BLaER1 treated with 17β-estradiol and CSF1 and Interleukin-3, amounts not matched to agents 10 nM and 100 nM (cell line): ENCODE results near the gene MAPKAPK2.

ENCODE experiments used
- H3K27ac ChIP-seq, 11 experiments: shearing (Covaris generic); formaldehyde crosslinking; 2 replicates each; pipeline ENCODE4 v1.8.1; 2022
- H3K27me3 ChIP-seq, 11 experiments: shearing (Covaris generic); formaldehyde crosslinking; 2 replicates each; pipeline ENCODE4 v1.8.1; 2022
- H3K36me3 ChIP-seq, 11 experiments: shearing (Covaris generic); formaldehyde crosslinking; 2 replicates each; pipeline ENCODE4 v1.8.1; 2022
- H3K4me1 ChIP-seq, 10 experiments: shearing (Covaris generic); formaldehyde crosslinking; 2 replicates each; pipeline ENCODE4 v1.8.1; 2022
- H3K4me2 ChIP-seq, 11 experiments: shearing (Covaris generic); formaldehyde crosslinking; 2 replicates each; pipeline ENCODE4 v1.8.1; 2022
- H3K4me3 ChIP-seq, 10 experiments: shearing (Covaris generic); formaldehyde crosslinking; 2 replicates each; pipeline ENCODE4 v1.8.1; 2022
- H3K9ac ChIP-seq, 11 experiments: shearing (Covaris generic); formaldehyde crosslinking; 2 replicates each; pipeline ENCODE4 v1.8.1; 2022
- H3K9me3 ChIP-seq, 11 experiments: shearing (Covaris generic); formaldehyde crosslinking; replicated peaks in 1 of 11; 2 replicates each; pipeline ENCODE4 v1.8.1; 2022
- H4K20me1 ChIP-seq, 11 experiments: shearing (Covaris generic); formaldehyde crosslinking; 2 replicates each; pipeline ENCODE4 v1.8.1; 2022
- Cebpa-rat ChIP-seq, 11 experiments: shearing (Covaris generic); IDR thresholded peaks; 2 replicates each; pipeline ENCODE4 v1.8.1; 2022

The MAPKAPK2 gene

GRCh38 chr1:206721454-206721853 is 36.7 kb downstream of the MAPKAPK2 start:
- peaks cover 0 to 36% (median 24%) of the 10 kb centered on the region in 11 experiments; a peak in 9 of 22 replicates for H3K36me3 ChIP-seq
- no peak for TF ChIP-seq Cebpa-rat (IDR thresholded peaks at IDR 0.05)
- H3K27ac ChIP-seq = peak overlapping the region in 3 of 11 experiments; percentile 18 to 35 (median 26); a peak in 4 of 22 replicates
- no peak overlapping the region for H3K4me3 ChIP-seq
- no peak overlapping the region for H3K9ac ChIP-seq
- H3K4me1 ChIP-seq = peaks cover 80 to 100% (median 97%) of the 10 kb centered on the region in 10 experiments
- H3K4me2 ChIP-seq = peak overlapping the region; percentile 13 to 83 (median 42); a peak in 18 of 22 replicates
- H3K9me3 ChIP-seq = no peaks in the 10 kb centered on the region
- no peaks in the 10 kb centered on the region for H3K27me3 ChIP-seq
- peaks cover 63 to 100% (median 98%) of the 10 kb centered on the region in 11 experiments for H4K20me1 ChIP-seq

- H3K36me3 ChIP-seq = peaks cover 0 to 45% (median 20%) of the 10 kb centered on the region in 11 experiments; a peak in 10 of 22 replicates
- H3K4me2 ChIP-seq = peak overlapping the region; percentile 57 to 83 (median 74)
- H3K4me1 ChIP-seq = peaks cover 80 to 100% (median 98%) of the 10 kb centered on the region in 10 experiments
- H4K20me1 ChIP-seq = peaks cover 66 to 100% (median 99%) of the 10 kb centered on the region in 11 experiments
- H3K9me3 ChIP-seq = no peaks in the 10 kb centered on the region
- peak overlapping the region in 8 of 11 experiments; percentile 19 to 63 (median 44); a peak in 14 of 22 replicates for H3K27ac ChIP-seq
- no peak overlapping the region for H3K4me3 ChIP-seq
- H3K9ac ChIP-seq = peak overlapping the region in 5 of 11 experiments; percentile 1 to 55 (median 20); a peak in 4 of 22 replicates
- H3K27me3 ChIP-seq = no peaks in the 10 kb centered on the region
- no peak for TF ChIP-seq Cebpa-rat (IDR thresholded peaks at IDR 0.05)
Observed at GRCh38 chr1:206722751-206723461, 38.2 kb downstream of the MAPKAPK2 start.

GRCh38 chr1:206723462-206723804 is 38.7 kb downstream of the MAPKAPK2 start:
- Histone ChIP-seq H3K4me3 (no peak overlapping the region), H4K20me1 (peaks cover 71 to 100% (median 99%) of the 10 kb centered on the region in 11 experiments), H3K4me2 (peak overlapping the region; percentile 57 to 83 (median 74)), H3K4me1 (peaks cover 86 to 100% (median 99%) of the 10 kb centered on the region in 10 experiments), H3K27me3 (no peaks in the 10 kb centered on the region), H3K27ac (peak overlapping the region in 8 of 11 experiments; percentile 36 to 63 (median 46); a peak in 14 of 22 replicates), H3K9ac (peak overlapping the region in 4 of 11 experiments; percentile 10 to 55 (median 19); a peak in 2 of 22 replicates), H3K36me3 (peaks cover 0 to 51% (median 23%) of the 10 kb centered on the region in 11 experiments; a peak in 14 of 22 replicates), H3K9me3 (no peaks in the 10 kb centered on the region)
- TF ChIP-seq Cebpa-rat (IDR thresholded peaks at IDR 0.05) = no peak

GRCh38 chr1:206723805-206724472 is 39.2 kb downstream of the MAPKAPK2 start:
- H3K36me3 ChIP-seq = peaks cover 2 to 54% (median 28%) of the 10 kb centered on the region in 11 experiments; a peak in 20 of 22 replicates
- H3K27ac ChIP-seq = peak overlapping the region in 8 of 11 experiments; percentile 36 to 63 (median 46); a peak in 15 of 22 replicates
- peak in 2 of 11 experiments; percentile 10 to 34; a peak in 2 of 22 replicates for TF ChIP-seq Cebpa-rat (IDR thresholded peaks at IDR 0.05)
- peak overlapping the region in 6 of 11 experiments; percentile 10 to 55 (median 20); a peak in 8 of 22 replicates for H3K9ac ChIP-seq
- peaks cover 76 to 100% (median 99%) of the 10 kb centered on the region in 11 experiments for H4K20me1 ChIP-seq
- H3K4me3 ChIP-seq = no peak overlapping the region
- no peaks in the 10 kb centered on the region for H3K9me3 ChIP-seq
- peaks cover 91 to 100% (median 100%) of the 10 kb centered on the region in 10 experiments for H3K4me1 ChIP-seq
- H3K27me3 ChIP-seq = no peaks in the 10 kb centered on the region
- peak overlapping the region; percentile 57 to 83 (median 74) for H3K4me2 ChIP-seq

GRCh38 chr1:206725109-206725963 is 40.6 kb downstream of the MAPKAPK2 start:
- Histone ChIP-seq H4K20me1 (peaks cover 90 to 100% (median 99%) of the 10 kb centered on the region in 11 experiments), H3K9me3 (no peaks in the 10 kb centered on the region), H3K36me3 (peaks cover 15 to 57% (median 37%) of the 10 kb centered on the region in 11 experiments), H3K4me3 (no peak overlapping the region), H3K4me1 (peaks cover 99 to 100% (median 100%) of the 10 kb centered on the region in 10 experiments), H3K27me3 (no peaks in the 10 kb centered on the region), H3K27ac (peak overlapping the region in 8 of 11 experiments; percentile 2 to 40 (median 28); a peak in 12 of 22 replicates), H3K9ac (0 out of 22 replicates have a peak overlapping the region, but pooled peaks of 1 of the 11 experiments have one; percentile 7), H3K4me2 (peak overlapping the region; percentile 57 to 83 (median 74))
- no peak for TF ChIP-seq Cebpa-rat (IDR thresholded peaks at IDR 0.05)

GRCh38 chr1:206727981-206728696 is 43.4 kb downstream of the MAPKAPK2 start:
- H3K27ac ChIP-seq = peak overlapping the region in 10 of 11 experiments; percentile 3 to 64 (median 40); a peak in 17 of 22 replicates
- H3K9ac ChIP-seq = peak overlapping the region in 9 of 11 experiments; percentile 19 to 59 (median 42); a peak in 13 of 22 replicates
- peaks cover 85 to 100% (median 95%) of the 10 kb centered on the region in 10 experiments for H3K4me1 ChIP-seq
- no peak overlapping the region for H3K4me3 ChIP-seq
- H3K36me3 ChIP-seq = peaks cover 44 to 76% (median 55%) of the 10 kb centered on the region in 11 experiments
- TF ChIP-seq Cebpa-rat (IDR thresholded peaks at IDR 0.05) = no peak
- H3K27me3 ChIP-seq = no peaks in the 10 kb centered on the region
- H4K20me1 ChIP-seq = peaks cover 69 to 100% (median 99%) of the 10 kb centered on the region in 11 experiments
- H3K9me3 ChIP-seq = no peaks in the 10 kb centered on the region
- H3K4me2 ChIP-seq = peak overlapping the region; percentile 45 to 81 (median 69)

- peaks cover 82 to 99% (median 92%) of the 10 kb centered on the region in 10 experiments for H3K4me1 ChIP-seq
- H3K36me3 ChIP-seq = peaks cover 45 to 74% (median 58%) of the 10 kb centered on the region in 11 experiments
- H3K9me3 ChIP-seq = no peaks in the 10 kb centered on the region
- peak overlapping the region in 5 of 11 experiments; percentile 27 to 59 (median 42); a peak in 8 of 22 replicates for H3K9ac ChIP-seq
- TF ChIP-seq Cebpa-rat (IDR thresholded peaks at IDR 0.05) = no peak
- peak overlapping the region in 8 of 11 experiments; percentile 14 to 51 (median 42); a peak in 10 of 22 replicates for H3K27ac ChIP-seq
- peaks cover 64 to 98% (median 96%) of the 10 kb centered on the region in 11 experiments for H4K20me1 ChIP-seq
- no peak overlapping the region for H3K4me3 ChIP-seq
- no peaks in the 10 kb centered on the region for H3K27me3 ChIP-seq
- peak overlapping the region in 10 of 11 experiments; percentile 45 to 81 (median 70); a peak in 18 of 22 replicates for H3K4me2 ChIP-seq
Observed at GRCh38 chr1:206728697-206728987, 43.9 kb downstream of the MAPKAPK2 start.
